ENCODE results near the gene CCDC69. TPM values are rescaled to one million over a fixed set of nuclear protein-coding genes. Genes with fewer than 3 reads are reported as not detected.

The CCDC69 gene
- polyA plus RNA-seq, 4 donors: 3.5 to 5.3 (median 4.9) TPM

- DNase-seq (ENCODE audit: low read depth in 4 of 4, low spot score in 3 of 4): no peak
These were observed 480 bp upstream of the CCDC69 start for GRCh38 chr5:151224372-151224771.

- no peak for DNase-seq (ENCODE audit: low read depth in 4 of 4, low spot score in 3 of 4)
These were observed 974 bp downstream of the CCDC69 start for GRCh38 chr5:151222790-151223446.

GRCh38 chr5:151222054-151222789 is 1.7 kb downstream of the CCDC69 start:
- no peak for DNase-seq (ENCODE audit: low read depth in 4 of 4, low spot score in 3 of 4)

GRCh38 chr5:151221574-151221973 is 2.3 kb downstream of the CCDC69 start:
- no peak for DNase-seq (ENCODE audit: low read depth in 4 of 4, low spot score in 3 of 4)

GRCh38 chr5:151219789-151220188 is 4.1 kb downstream of the CCDC69 start:
- DNase-seq (ENCODE audit: low read depth in 4 of 4, low spot score in 3 of 4): no peak

GRCh38 chr5:151219138-151219537 is 4.8 kb downstream of the CCDC69 start:
- DNase-seq (ENCODE audit: low read depth in 4 of 4, low spot score in 3 of 4): no peak

- DNase-seq (ENCODE audit: low read depth in 4 of 4, low spot score in 3 of 4): no peak
These were observed 5.7 kb downstream of the CCDC69 start for GRCh38 chr5:151218177-151218576.

GRCh38 chr5:151216781-151217180 is 7.1 kb downstream of the CCDC69 start:
- DNase-seq (ENCODE audit: low read depth in 4 of 4, low spot score in 3 of 4): no peak

- DNase-seq (ENCODE audit: low read depth in 4 of 4, low spot score in 3 of 4): no peak
These were observed 8.4 kb downstream of the CCDC69 start for GRCh38 chr5:151215546-151215880.

- DNase-seq (ENCODE audit: low read depth in 4 of 4, low spot score in 3 of 4): no peak
These were observed 9.0 kb downstream of the CCDC69 start for GRCh38 chr5:151214614-151215545.

GRCh38 chr5:151213803-151214613 is 9.9 kb downstream of the CCDC69 start:
- DNase-seq (ENCODE audit: low read depth in 4 of 4, low spot score in 3 of 4): no peak

GRCh38 chr5:151212406-151212798 is 11.5 kb downstream of the CCDC69 start:
- DNase-seq (ENCODE audit: low read depth in 4 of 4, low spot score in 3 of 4): no peak

GRCh38 chr5:151208481-151208914 is 15.4 kb downstream of the CCDC69 start:
- no peak for DNase-seq (ENCODE audit: low read depth in 4 of 4, low spot score in 3 of 4)

- DNase-seq (ENCODE audit: low read depth in 4 of 4, low spot score in 3 of 4): no peak
These were observed 18.5 kb downstream of the CCDC69 start for GRCh38 chr5:151205411-151205810.

- DNase-seq (ENCODE audit: low read depth in 4 of 4, low spot score in 3 of 4): no peak
These were observed 19.8 kb downstream of the CCDC69 start for GRCh38 chr5:151204051-151204450.

- DNase-seq (ENCODE audit: low read depth in 4 of 4, low spot score in 3 of 4): no peak
These were observed 21.3 kb downstream of the CCDC69 start for GRCh38 chr5:151202381-151203139.

GRCh38 chr5:151200913-151201595 is 22.8 kb downstream of the CCDC69 start:
- no peak for DNase-seq (ENCODE audit: low read depth in 4 of 4, low spot score in 3 of 4)

GRCh38 chr5:151199581-151200185 is 24.2 kb downstream of the CCDC69 start:
- DNase-seq (ENCODE audit: low read depth in 4 of 4, low spot score in 3 of 4): no peak

- DNase-seq (ENCODE audit: low read depth in 4 of 4, low spot score in 3 of 4): no peak
These were observed 25.0 kb downstream of the CCDC69 start for GRCh38 chr5:151198861-151199260.

Measured in left renal pelvis (tissue), 4 donors.